ENCODE measurements around the gene PELI1.

PELI1 gene

DNA sequence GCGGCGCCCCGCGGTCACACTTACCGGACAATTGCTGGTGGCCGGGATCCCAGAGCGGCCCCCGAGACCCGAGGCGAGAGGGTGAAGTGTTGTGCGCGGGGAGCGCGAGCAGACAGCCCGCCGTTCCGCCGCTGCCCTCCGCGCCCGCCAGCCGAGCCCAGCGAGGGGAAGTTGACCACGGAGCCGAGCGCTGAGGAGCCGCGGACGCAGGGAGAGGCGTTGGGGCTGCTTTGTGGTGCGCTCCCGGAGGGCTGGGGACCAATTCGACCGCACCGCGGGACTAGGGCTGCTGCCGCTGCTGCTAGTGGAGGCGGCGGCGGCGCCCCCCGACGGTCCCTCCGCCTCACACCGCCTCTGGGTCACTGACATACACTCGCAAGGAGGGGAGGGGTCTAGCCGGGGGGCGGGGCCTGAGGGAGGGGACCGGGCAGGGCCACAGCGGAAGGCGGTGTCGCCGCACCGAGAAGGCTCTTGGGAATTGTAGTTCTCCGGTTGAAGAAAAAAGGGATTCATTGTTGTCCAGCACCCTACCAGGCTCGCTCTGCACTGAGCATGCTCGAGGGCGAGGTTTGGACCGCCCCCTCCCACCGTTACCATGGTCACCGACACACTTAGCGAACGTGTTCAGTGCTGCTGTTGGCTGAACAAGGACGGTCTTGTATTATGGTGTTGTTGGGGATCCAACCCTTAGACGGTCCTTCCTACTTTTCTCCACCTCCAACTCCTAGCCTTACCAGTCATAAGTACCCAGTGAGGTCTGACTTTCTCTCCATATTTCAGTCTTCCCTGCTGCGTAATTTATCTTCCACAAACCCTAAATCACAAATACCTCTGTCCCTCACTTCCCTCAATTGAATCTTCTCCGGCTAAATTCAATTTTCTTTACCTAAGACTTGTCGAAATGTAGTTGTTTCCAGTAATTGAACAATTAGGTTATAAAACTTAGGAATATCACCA, at the start of gene PELI1 (continued):
- no peak for TF ChIP-seq GLI4 (tag by site-specific recombination; IDR thresholded peaks at IDR 0.05)
- TF ChIP-seq ZNF426 (tag by site-specific recombination; IDR thresholded peaks at IDR 0.05): no peak
- TF ChIP-seq, protein P1, sequence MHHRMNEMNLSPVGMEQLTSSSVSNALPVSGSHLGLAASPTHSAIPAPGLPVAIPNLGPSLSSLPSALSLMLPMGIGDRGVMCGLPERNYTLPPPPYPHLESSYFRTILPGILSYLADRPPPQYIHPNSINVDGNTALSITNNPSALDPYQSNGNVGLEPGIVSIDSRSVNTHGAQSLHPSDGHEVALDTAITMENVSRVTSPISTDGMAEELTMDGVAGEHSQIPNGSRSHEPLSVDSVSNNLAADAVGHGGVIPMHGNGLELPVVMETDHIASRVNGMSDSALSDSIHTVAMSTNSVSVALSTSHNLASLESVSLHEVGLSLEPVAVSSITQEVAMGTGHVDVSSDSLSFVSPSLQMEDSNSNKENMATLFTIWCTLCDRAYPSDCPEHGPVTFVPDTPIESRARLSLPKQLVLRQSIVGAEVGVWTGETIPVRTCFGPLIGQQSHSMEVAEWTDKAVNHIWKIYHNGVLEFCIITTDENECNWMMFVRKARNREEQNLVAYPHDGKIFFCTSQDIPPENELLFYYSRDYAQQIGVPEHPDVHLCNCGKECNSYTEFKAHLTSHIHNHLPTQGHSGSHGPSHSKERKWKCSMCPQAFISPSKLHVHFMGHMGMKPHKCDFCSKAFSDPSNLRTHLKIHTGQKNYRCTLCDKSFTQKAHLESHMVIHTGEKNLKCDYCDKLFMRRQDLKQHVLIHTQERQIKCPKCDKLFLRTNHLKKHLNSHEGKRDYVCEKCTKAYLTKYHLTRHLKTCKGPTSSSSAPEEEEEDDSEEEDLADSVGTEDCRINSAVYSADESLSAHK (tag by site-specific recombination; IDR thresholded peaks at IDR 0.05): no peak
- TF ChIP-seq ZNF324 (tag by site-specific recombination; IDR thresholded peaks at IDR 0.05): no peak
- peak; percentile 44; the same call in 1 of the 2 replicates for TF ChIP-seq GLIS1 (tag by site-specific recombination; IDR thresholded peaks at IDR 0.05)
- TF ChIP-seq ZNF48 (tag by site-specific recombination; IDR thresholded peaks at IDR 0.05): no peak
- TF ChIP-seq ZNF701 (tag by site-specific recombination; IDR thresholded peaks at IDR 0.05): no peak
- 0 out of 2 replicates have a peak, but pooled peaks have one; percentile 33 for TF ChIP-seq ZNF843 (tag by site-specific recombination; IDR thresholded peaks at IDR 0.05)
- TF ChIP-seq ZNF639 (tag by site-specific recombination; IDR thresholded peaks at IDR 0.05): no peak
- TF ChIP-seq, protein P2, sequence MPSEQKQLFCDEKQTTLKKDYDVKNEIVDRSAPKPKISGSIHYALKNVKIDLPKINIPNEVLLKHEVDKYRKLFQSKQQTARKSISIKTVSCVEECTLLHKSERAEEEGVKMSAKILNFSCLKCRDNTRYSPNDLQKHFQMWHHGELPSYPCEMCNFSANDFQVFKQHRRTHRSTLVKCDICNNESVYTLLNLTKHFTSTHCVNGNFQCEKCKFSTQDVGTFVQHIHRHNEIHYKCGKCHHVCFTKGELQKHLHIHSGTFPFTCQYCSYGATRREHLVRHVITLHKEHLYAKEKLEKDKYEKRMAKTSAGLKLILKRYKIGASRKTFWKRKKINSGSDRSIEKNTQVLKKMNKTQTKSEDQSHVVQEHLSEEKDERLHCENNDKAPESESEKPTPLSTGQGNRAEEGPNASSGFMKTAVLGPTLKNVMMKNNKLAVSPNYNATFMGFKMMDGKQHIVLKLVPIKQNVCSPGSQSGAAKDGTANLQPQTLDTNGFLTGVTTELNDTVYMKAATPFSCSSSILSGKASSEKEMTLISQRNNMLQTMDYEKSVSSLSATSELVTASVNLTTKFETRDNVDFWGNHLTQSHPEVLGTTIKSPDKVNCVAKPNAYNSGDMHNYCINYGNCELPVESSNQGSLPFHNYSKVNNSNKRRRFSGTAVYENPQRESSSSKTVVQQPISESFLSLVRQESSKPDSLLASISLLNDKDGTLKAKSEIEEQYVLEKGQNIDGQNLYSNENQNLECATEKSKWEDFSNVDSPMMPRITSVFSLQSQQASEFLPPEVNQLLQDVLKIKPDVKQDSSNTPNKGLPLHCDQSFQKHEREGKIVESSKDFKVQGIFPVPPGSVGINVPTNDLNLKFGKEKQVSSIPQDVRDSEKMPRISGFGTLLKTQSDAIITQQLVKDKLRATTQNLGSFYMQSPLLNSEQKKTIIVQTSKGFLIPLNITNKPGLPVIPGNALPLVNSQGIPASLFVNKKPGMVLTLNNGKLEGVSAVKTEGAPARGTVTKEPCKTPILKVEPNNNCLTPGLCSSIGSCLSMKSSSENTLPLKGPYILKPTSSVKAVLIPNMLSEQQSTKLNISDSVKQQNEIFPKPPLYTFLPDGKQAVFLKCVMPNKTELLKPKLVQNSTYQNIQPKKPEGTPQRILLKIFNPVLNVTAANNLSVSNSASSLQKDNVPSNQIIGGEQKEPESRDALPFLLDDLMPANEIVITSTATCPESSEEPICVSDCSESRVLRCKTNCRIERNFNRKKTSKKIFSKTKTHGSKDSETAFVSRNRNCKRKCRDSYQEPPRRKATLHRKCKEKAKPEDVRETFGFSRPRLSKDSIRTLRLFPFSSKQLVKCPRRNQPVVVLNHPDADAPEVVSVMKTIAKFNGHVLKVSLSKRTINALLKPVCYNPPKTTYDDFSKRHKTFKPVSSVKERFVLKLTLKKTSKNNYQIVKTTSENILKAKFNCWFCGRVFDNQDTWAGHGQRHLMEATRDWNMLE (tag by site-specific recombination; conservative IDR thresholded peaks at IDR 0.05; ENCODE audit: low read depth): no peak
- TF ChIP-seq, protein P3, sequence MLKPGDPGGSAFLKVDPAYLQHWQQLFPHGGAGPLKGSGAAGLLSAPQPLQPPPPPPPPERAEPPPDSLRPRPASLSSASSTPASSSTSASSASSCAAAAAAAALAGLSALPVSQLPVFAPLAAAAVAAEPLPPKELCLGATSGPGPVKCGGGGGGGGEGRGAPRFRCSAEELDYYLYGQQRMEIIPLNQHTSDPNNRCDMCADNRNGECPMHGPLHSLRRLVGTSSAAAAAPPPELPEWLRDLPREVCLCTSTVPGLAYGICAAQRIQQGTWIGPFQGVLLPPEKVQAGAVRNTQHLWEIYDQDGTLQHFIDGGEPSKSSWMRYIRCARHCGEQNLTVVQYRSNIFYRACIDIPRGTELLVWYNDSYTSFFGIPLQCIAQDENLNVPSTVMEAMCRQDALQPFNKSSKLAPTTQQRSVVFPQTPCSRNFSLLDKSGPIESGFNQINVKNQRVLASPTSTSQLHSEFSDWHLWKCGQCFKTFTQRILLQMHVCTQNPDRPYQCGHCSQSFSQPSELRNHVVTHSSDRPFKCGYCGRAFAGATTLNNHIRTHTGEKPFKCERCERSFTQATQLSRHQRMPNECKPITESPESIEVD (tag by site-specific recombination; IDR thresholded peaks at IDR 0.05): no peak
- no peak for TF ChIP-seq ZNF768 (tag by site-specific recombination; IDR thresholded peaks at IDR 0.05)
- TF ChIP-seq ZNF37A (tag by site-specific recombination; IDR thresholded peaks at IDR 0.05): no peak
- TF ChIP-seq ZBTB10 (tag by site-specific recombination; IDR thresholded peaks at IDR 0.05): 0 out of 2 replicates have a peak, but pooled peaks have one; percentile 27
- TF ChIP-seq AEBP2 (tag by site-specific recombination; IDR thresholded peaks at IDR 0.05; ENCODE audit: borderline replicate concordance): no peak
- no peak for TF ChIP-seq ZFP37 (tag by site-specific recombination; IDR thresholded peaks at IDR 0.05)
- no peak for TF ChIP-seq ZNF423 (tag by site-specific recombination; IDR thresholded peaks at IDR 0.05)
- TF ChIP-seq ZNF777 (tag by site-specific recombination; IDR thresholded peaks at IDR 0.05; ENCODE audit: borderline replicate concordance): peak; percentile 70; the same call in 1 of the 2 replicates
- no peak for TF ChIP-seq ZNF184 (tag by site-specific recombination; IDR thresholded peaks at IDR 0.05)
- no peak for TF ChIP-seq ELK4 (IDR thresholded peaks at IDR 0.05; ENCODE audit: borderline replicate concordance, low read depth, low read length)
- no peak for TF ChIP-seq TCF7L2 (IDR thresholded peaks at IDR 0.05; ENCODE audit: borderline replicate concordance, low read depth, low read length)
- TF ChIP-seq ZNF571 (tag by site-specific recombination; IDR thresholded peaks at IDR 0.05): no peak
